Osteocyte (in vitro differentiated cells): Measurements from ENCODE around the gene CNOT2. TPM values are rescaled to one million over a fixed set of nuclear protein-coding genes. Genes with fewer than 3 reads are reported as not detected.

Source experiments
- DNase-seq: peaks from one replicate; pipeline ENCODE4 v3.0.0; 2021; ENCODE audit warnings: mixed read lengths; ENCODE audit not compliant: unreplicated experiment; ENCODE audit errors: extremely low spot score
- H3K27ac Mint-ChIP-seq: one replicate; pipeline ENCODE4 v1.8.0; 2021; ENCODE audit warnings: mild to moderate bottlenecking, mixed read lengths; ENCODE audit not compliant: unreplicated experiment
- H3K27me3 Mint-ChIP-seq: one replicate; pipeline ENCODE4 v1.8.0; 2021; ENCODE audit warnings: mixed read lengths; ENCODE audit not compliant: unreplicated experiment
- H3K36me3 Mint-ChIP-seq: one replicate; pipeline ENCODE4 v1.8.0; 2021; ENCODE audit warnings: mixed read lengths; ENCODE audit not compliant: unreplicated experiment
- H3K4me1 Mint-ChIP-seq: one replicate; pipeline ENCODE4 v1.8.0; 2021; ENCODE audit warnings: mixed read lengths; ENCODE audit not compliant: unreplicated experiment
- H3K4me3 Mint-ChIP-seq: one replicate; pipeline ENCODE4 v1.8.0; 2021; ENCODE audit warnings: mild to moderate bottlenecking, moderate library complexity, mixed read lengths; ENCODE audit not compliant: unreplicated experiment
- H3K9me3 Mint-ChIP-seq: one replicate; pipeline ENCODE4 v1.8.0; 2021; ENCODE audit warnings: mixed read lengths; ENCODE audit not compliant: unreplicated experiment
- CTCF ChIP-seq: fragments of 200-600 bp; sonication (generic); IDR thresholded peaks from 2 replicates; pipeline ENCODE4 v1.5.0; 2021; ENCODE audit warnings: antibody characterized with exemption, mild to moderate bottlenecking, moderate library complexity
- total RNA-seq: library from RNA; stranded (reverse); gene quantifications from 2 replicates; pipeline ENCODE4 v1.2.1, GENCODE V29; 2021

Gene CNOT2
- total RNA-seq, 1 donor from 2014 or later = 73.8 TPM

GRCh38 chr12:70372881-70373280 is 129.6 kb downstream of the CNOT2 start:
- no peaks in the 10 kb centered on the region for H3K36me3 Mint-ChIP-seq
- H3K4me1 Mint-ChIP-seq = no peaks in the 10 kb centered on the region
- no peak overlapping the region for H3K4me3 Mint-ChIP-seq
- no peak for TF ChIP-seq CTCF
- no peaks in the 10 kb centered on the region for H3K9me3 Mint-ChIP-seq
- H3K27ac Mint-ChIP-seq = no peak overlapping the region
- DNase-seq = no peak
- H3K27me3 Mint-ChIP-seq = peaks cover 2% of the 10 kb centered on the region

GRCh38 chr12:70379846-70380245 is 136.6 kb downstream of the CNOT2 start:
- Mint-ChIP-seq H3K36me3 (peaks cover 2% of the 10 kb centered on the region), H3K9me3 (peaks cover 18% of the 10 kb centered on the region), H3K27ac (no peak overlapping the region), H3K4me3 (no peak overlapping the region), H3K4me1 (no peaks in the 10 kb centered on the region), H3K27me3 (no peaks in the 10 kb centered on the region)
- DNase-seq = no peak
- no peak for TF ChIP-seq CTCF

- Mint-ChIP-seq H3K27me3 (no peaks in the 10 kb centered on the region), H3K4me1 (no peaks in the 10 kb centered on the region), H3K9me3 (peaks cover 15% of the 10 kb centered on the region), H3K27ac (no peak overlapping the region), H3K36me3 (no peaks in the 10 kb centered on the region), H3K4me3 (no peak overlapping the region)
- TF ChIP-seq CTCF = no peak
- DNase-seq = no peak
These were observed 140.3 kb downstream of the CNOT2 start for GRCh38 chr12:70383484-70383883.

- DNase-seq = no peak
- Mint-ChIP-seq H3K4me3 (no peak overlapping the region), H3K4me1 (no peaks in the 10 kb centered on the region), H3K9me3 (peaks cover 15% of the 10 kb centered on the region), H3K36me3 (no peaks in the 10 kb centered on the region), H3K27me3 (no peaks in the 10 kb centered on the region), H3K27ac (no peak overlapping the region)
- no peak for TF ChIP-seq CTCF
These were observed 140.7 kb downstream of the CNOT2 start for GRCh38 chr12:70383886-70384285.

- TF ChIP-seq CTCF = no peak
- DNase-seq = no peak
- Mint-ChIP-seq H3K4me1 (no peaks in the 10 kb centered on the region), H3K27ac (no peak overlapping the region), H3K4me3 (no peak overlapping the region), H3K9me3 (peaks cover 8% of the 10 kb centered on the region), H3K36me3 (no peaks in the 10 kb centered on the region), H3K27me3 (no peaks in the 10 kb centered on the region)
These were observed 143.5 kb downstream of the CNOT2 start for GRCh38 chr12:70386771-70387170.
